Measurements from ENCODE around the gene ENDOV.

Gene ENDOV

GRCh38 chr17:80477647-80478478 is 62.9 kb downstream of the ENDOV start:
- FAIRE-seq: no peak
- TF ChIP-seq CTCF (IDR thresholded peaks at IDR 0.05; ENCODE audit: insufficient read depth, missing control alignments): peak; percentile 88
- DNase-seq (ENCODE audit: insufficient read length, low spot score): no peak

- no peak for DNase-seq (ENCODE audit: insufficient read length, low spot score)
- no peak for FAIRE-seq
- TF ChIP-seq CTCF (IDR thresholded peaks at IDR 0.05; ENCODE audit: insufficient read depth, missing control alignments): no peak
These were observed 63.7 kb downstream of the ENDOV start for GRCh38 chr17:80478487-80479245.

DNA sequence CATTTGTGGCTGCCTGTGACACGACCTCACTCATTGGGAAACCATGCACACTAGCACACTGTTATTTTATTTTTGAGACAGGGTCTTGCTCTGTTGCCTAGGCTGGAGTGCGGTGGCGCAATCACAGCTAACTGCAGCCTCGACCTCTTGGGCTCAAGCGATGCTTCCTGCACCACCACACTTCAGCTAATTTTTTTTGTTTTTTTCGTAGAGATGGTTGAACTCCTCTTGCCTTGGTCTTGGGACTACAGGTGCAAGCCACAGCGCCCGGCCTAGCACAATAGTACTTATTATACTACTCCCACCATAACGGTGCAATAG is 64.2 kb downstream of the ENDOV start:
- DNase-seq (ENCODE audit: insufficient read length, low spot score): no peak
- FAIRE-seq: no peak
- TF ChIP-seq CTCF (IDR thresholded peaks at IDR 0.05; ENCODE audit: insufficient read depth, missing control alignments): no peak

- no peak for TF ChIP-seq CTCF (IDR thresholded peaks at IDR 0.05; ENCODE audit: insufficient read depth, missing control alignments)
- FAIRE-seq: no peak
- no peak for DNase-seq (ENCODE audit: insufficient read length, low spot score)
These were observed 65.3 kb downstream of the ENDOV start for GRCh38 chr17:80480248-80480647.

- FAIRE-seq: no peak
- no peak for DNase-seq (ENCODE audit: insufficient read length, low spot score)
- no peak for TF ChIP-seq CTCF (IDR thresholded peaks at IDR 0.05; ENCODE audit: insufficient read depth, missing control alignments)
These were observed 66.5 kb downstream of the ENDOV start for GRCh38 chr17:80481284-80482057.

DNA sequence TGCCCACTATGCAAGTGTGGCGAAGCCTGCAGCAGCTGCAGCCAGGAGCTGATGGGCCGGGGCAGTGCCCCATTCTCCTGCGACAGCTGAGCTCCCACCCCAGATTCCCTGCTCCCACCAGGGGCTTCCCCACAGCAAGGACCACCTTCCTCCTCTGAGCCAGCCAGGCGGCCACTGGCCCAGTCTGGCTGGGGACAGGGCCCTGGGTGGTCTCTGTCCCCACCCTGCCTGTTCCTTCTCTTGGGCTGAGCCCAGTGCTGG is 67.0 kb downstream of the ENDOV start:
- TF ChIP-seq CTCF (IDR thresholded peaks at IDR 0.05; ENCODE audit: insufficient read depth, missing control alignments): no peak
- DNase-seq (ENCODE audit: insufficient read length, low spot score): no peak
- no peak for FAIRE-seq

All from D721Med (cell line).